Cardiac muscle cell (in vitro differentiated cells and primary cell): Measurements from ENCODE around the gene PSMD5. TPM values are rescaled to one million over a fixed set of nuclear protein-coding genes. Genes with fewer than 3 reads are reported as not detected.
A peak's percentile ranks its signal among the peaks of the same experiment; 100 is the strongest.

ENCODE experiments used
- DNase-seq, 2 donors: peaks; one replicate each; pipeline versions ENCODE4 v3.0.0 to v3.0.0-alpha.2; 2010 to 2017; ENCODE audit warnings: low read depth in 1 of 2, low spot score in 1 of 2
- H3K27ac ChIP-seq: fragments of 200-600 bp; sonication (generic); 2 replicates; pipeline ENCODE4 v1.5.1; 2016
- H3K27me3 ChIP-seq: fragments of 200-600 bp; sonication (generic); 2 replicates; pipeline ENCODE4 v1.6.0; 2016; ENCODE audit warnings: control low read depth
- H3K36me3 ChIP-seq: fragments of 200-600 bp; sonication (generic); 2 replicates; pipeline ENCODE4 v1.5.1; 2016; ENCODE audit warnings: control low read depth
- H3K4me1 ChIP-seq: fragments of 200-600 bp; sonication (generic); 2 replicates; pipeline ENCODE4 v1.8.1; 2017; ENCODE audit warnings: low read depth, mild to moderate bottlenecking, mixed run types
- H3K4me3 ChIP-seq: fragments of 200-600 bp; sonication (generic); 2 replicates; pipeline ENCODE4 v1.5.1; 2016; ENCODE audit warnings: mild to moderate bottlenecking
- H3K9me3 ChIP-seq: fragments of 200-600 bp; sonication (generic); 2 replicates; pipeline ENCODE4 v1.5.1; 2017; ENCODE audit warnings: low read depth, mild to moderate bottlenecking, control low read depth
- CTCF ChIP-seq: IDR thresholded peaks from 2 replicates; pipeline ENCODE4 v1.5.1; 2012; ENCODE audit warnings: low read depth, mild to moderate bottlenecking, low read length
- polyA plus RNA-seq: library from polyadenylated mRNA; unstranded; fragments of >200 nt; fragmentation: Nextera tagmentation; extraction: Ambion mirVana; gene quantifications from 2 replicates; pipeline ENCODE4 v1.2.1, GENCODE V29; 2016
- total RNA-seq: library from RNA; depleted of rRNA; stranded (reverse); fragments of >200 nt; gene quantifications from 2 replicates; pipeline ENCODE4 v1.2.3, GENCODE V29; 2016

PSMD5 gene
- total and polyA plus RNA-seq, 2 experiments from 2014 or later = 16.0 to 25.3 TPM

GRCh38 chr9:120889606-120890271 is 47.0 kb upstream of the PSMD5 start:
- H3K9me3 ChIP-seq = no peaks in the 10 kb centered on the region
- DNase-seq = no peak
- peaks cover 8% of the 10 kb centered on the region for H3K4me1 ChIP-seq
- TF ChIP-seq CTCF = no peak
- no peaks in the 10 kb centered on the region for H3K36me3 ChIP-seq
- H3K27ac ChIP-seq = no peak overlapping the region
- no peak overlapping the region for H3K4me3 ChIP-seq
- H3K27me3 ChIP-seq = no peaks in the 10 kb centered on the region

- Histone ChIP-seq H3K27ac (no peak overlapping the region), H3K9me3 (no peaks in the 10 kb centered on the region), H3K4me3 (no peak overlapping the region), H3K27me3 (no peaks in the 10 kb centered on the region), H3K36me3 (no peaks in the 10 kb centered on the region), H3K4me1 (peaks cover 8% of the 10 kb centered on the region)
- no peak for DNase-seq
- TF ChIP-seq CTCF = no peak
Observed at GRCh38 chr9:120888626-120889025, 45.9 kb upstream of the PSMD5 start.

GRCh38 chr9:120886490-120886967 is 43.8 kb upstream of the PSMD5 start:
- Histone ChIP-seq H3K27me3 (no peaks in the 10 kb centered on the region), H3K27ac (no peak overlapping the region), H3K4me3 (no peak overlapping the region), H3K36me3 (no peaks in the 10 kb centered on the region), H3K4me1 (peaks cover 8% of the 10 kb centered on the region), H3K9me3 (no peaks in the 10 kb centered on the region)
- TF ChIP-seq CTCF = no peak
- peak in 1 of 2 donors; percentile 49 for DNase-seq

GRCh38 chr9:120885958-120886357 is 43.2 kb upstream of the PSMD5 start:
- Histone ChIP-seq H3K4me3 (no peak overlapping the region), H3K36me3 (no peaks in the 10 kb centered on the region), H3K27me3 (no peaks in the 10 kb centered on the region), H3K27ac (peak overlapping the region; percentile 73), H3K4me1 (peaks cover 8% of the 10 kb centered on the region), H3K9me3 (no peaks in the 10 kb centered on the region)
- TF ChIP-seq CTCF = no peak
- peak in 1 of 2 donors; percentile 15 for DNase-seq

- Histone ChIP-seq H3K4me1 (peaks cover 8% of the 10 kb centered on the region), H3K4me3 (no peak overlapping the region), H3K9me3 (no peaks in the 10 kb centered on the region), H3K36me3 (no peaks in the 10 kb centered on the region), H3K27me3 (no peaks in the 10 kb centered on the region), H3K27ac (peak overlapping the region; percentile 73)
- DNase-seq = no peak
- no peak for TF ChIP-seq CTCF
Observed at GRCh38 chr9:120885457-120885856, 42.7 kb upstream of the PSMD5 start.
